Cardiac muscle cell (in vitro differentiated cells and primary cell): Measurements from ENCODE around the gene INPP5F. TPM values are rescaled to one million over a fixed set of nuclear protein-coding genes. Genes with fewer than 3 reads are reported as not detected.
"Not testable (repeated sequence)": the region's sequence is repeated elsewhere in the genome, so short reads cannot be mapped to it uniquely, and the experiment has no call there.

Source experiments
- DNase-seq, 2 donors: peaks; one replicate each; pipeline versions ENCODE4 v3.0.0 to v3.0.0-alpha.2; 2010 to 2017; ENCODE audit warnings: low read depth in 1 of 2, low spot score in 1 of 2
- H3K27ac ChIP-seq: fragments of 200-600 bp; sonication (generic); 2 replicates; pipeline ENCODE4 v1.5.1; 2016
- H3K27me3 ChIP-seq: fragments of 200-600 bp; sonication (generic); 2 replicates; pipeline ENCODE4 v1.6.0; 2016; ENCODE audit warnings: control low read depth
- H3K36me3 ChIP-seq: fragments of 200-600 bp; sonication (generic); 2 replicates; pipeline ENCODE4 v1.5.1; 2016; ENCODE audit warnings: control low read depth
- H3K4me1 ChIP-seq: fragments of 200-600 bp; sonication (generic); 2 replicates; pipeline ENCODE4 v1.8.1; 2017; ENCODE audit warnings: low read depth, mild to moderate bottlenecking, mixed run types
- H3K4me3 ChIP-seq: fragments of 200-600 bp; sonication (generic); 2 replicates; pipeline ENCODE4 v1.5.1; 2016; ENCODE audit warnings: mild to moderate bottlenecking
- H3K9me3 ChIP-seq: fragments of 200-600 bp; sonication (generic); 2 replicates; pipeline ENCODE4 v1.5.1; 2017; ENCODE audit warnings: low read depth, mild to moderate bottlenecking, control low read depth
- polyA plus RNA-seq: library from polyadenylated mRNA; unstranded; fragments of >200 nt; fragmentation: Nextera tagmentation; extraction: Ambion mirVana; gene quantifications from 2 replicates; pipeline ENCODE4 v1.2.1, GENCODE V29; 2016
- total RNA-seq: library from RNA; depleted of rRNA; stranded (reverse); fragments of >200 nt; gene quantifications from 2 replicates; pipeline ENCODE4 v1.2.3, GENCODE V29; 2016
- TF ChIP-seq, protein P1 (sequence below): IDR thresholded peaks from 2 replicates; pipeline ENCODE4 v1.5.1; 2012; ENCODE audit warnings: low read depth, mild to moderate bottlenecking, low read length

The INPP5F gene
- total and polyA plus RNA-seq, 2 experiments from 2014 or later: 10.2 to 15.7 TPM

GRCh38 chr10:119782981-119783664, 57.3 kb downstream of the INPP5F start:
- Histone ChIP-seq H3K27ac (no peak overlapping the region), H3K27me3 (no peaks in the 10 kb centered on the region), H3K4me1 (peaks cover 15% of the 10 kb centered on the region), H3K9me3 (no peaks in the 10 kb centered on the region), H3K4me3 (no peak overlapping the region), H3K36me3 (no peaks in the 10 kb centered on the region)
- DNase-seq: no peak
- TF ChIP-seq, protein P1, sequence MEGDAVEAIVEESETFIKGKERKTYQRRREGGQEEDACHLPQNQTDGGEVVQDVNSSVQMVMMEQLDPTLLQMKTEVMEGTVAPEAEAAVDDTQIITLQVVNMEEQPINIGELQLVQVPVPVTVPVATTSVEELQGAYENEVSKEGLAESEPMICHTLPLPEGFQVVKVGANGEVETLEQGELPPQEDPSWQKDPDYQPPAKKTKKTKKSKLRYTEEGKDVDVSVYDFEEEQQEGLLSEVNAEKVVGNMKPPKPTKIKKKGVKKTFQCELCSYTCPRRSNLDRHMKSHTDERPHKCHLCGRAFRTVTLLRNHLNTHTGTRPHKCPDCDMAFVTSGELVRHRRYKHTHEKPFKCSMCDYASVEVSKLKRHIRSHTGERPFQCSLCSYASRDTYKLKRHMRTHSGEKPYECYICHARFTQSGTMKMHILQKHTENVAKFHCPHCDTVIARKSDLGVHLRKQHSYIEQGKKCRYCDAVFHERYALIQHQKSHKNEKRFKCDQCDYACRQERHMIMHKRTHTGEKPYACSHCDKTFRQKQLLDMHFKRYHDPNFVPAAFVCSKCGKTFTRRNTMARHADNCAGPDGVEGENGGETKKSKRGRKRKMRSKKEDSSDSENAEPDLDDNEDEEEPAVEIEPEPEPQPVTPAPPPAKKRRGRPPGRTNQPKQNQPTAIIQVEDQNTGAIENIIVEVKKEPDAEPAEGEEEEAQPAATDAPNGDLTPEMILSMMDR: no peak

- no peaks in the 10 kb centered on the region for H3K36me3 ChIP-seq
- DNase-seq: no peak
- H3K4me1 ChIP-seq: peaks cover 15% of the 10 kb centered on the region
- no peaks in the 10 kb centered on the region for H3K9me3 ChIP-seq
- no peaks in the 10 kb centered on the region for H3K27me3 ChIP-seq
- H3K27ac ChIP-seq: no peak overlapping the region
- no peak overlapping the region for H3K4me3 ChIP-seq
- TF ChIP-seq, protein P1: no peak
Observed at GRCh38 chr10:119783665-119784027, 57.8 kb downstream of the INPP5F start.

- TF ChIP-seq, protein P1: no peak
- Histone ChIP-seq H3K4me3 (no peak overlapping the region), H3K4me1 (peaks cover 15% of the 10 kb centered on the region), H3K27ac (no peak overlapping the region), H3K27me3 (no peaks in the 10 kb centered on the region), H3K36me3 (no peaks in the 10 kb centered on the region), H3K9me3 (no peaks in the 10 kb centered on the region)
- peak in 1 of 2 donors; percentile 10 for DNase-seq
Observed at GRCh38 chr10:119784340-119785067, 58.7 kb downstream of the INPP5F start.

- Histone ChIP-seq H3K27ac (peak overlapping the region; percentile 78), H3K27me3 (no peaks in the 10 kb centered on the region), H3K36me3 (no peaks in the 10 kb centered on the region), H3K4me3 (no peak overlapping the region), H3K9me3 (no peaks in the 10 kb centered on the region), H3K4me1 (peaks cover 15% of the 10 kb centered on the region)
- peak; percentile 61 to 85 for DNase-seq
- TF ChIP-seq, protein P1: no peak
Observed at GRCh38 chr10:119786117-119786769, 60.4 kb downstream of the INPP5F start.

- not testable (repeated sequence) for H3K9me3 ChIP-seq, H3K4me3 ChIP-seq, H3K36me3 ChIP-seq, H3K27me3 ChIP-seq, H3K27ac ChIP-seq, H3K4me1 ChIP-seq, DNase-seq
Observed at GRCh38 chr10:119795101-119795500, 69.3 kb downstream of the INPP5F start.

- Histone ChIP-seq H3K36me3 (no peaks in the 10 kb centered on the region), H3K27ac (no peak overlapping the region), H3K9me3 (no peaks in the 10 kb centered on the region), H3K4me3 (no peak overlapping the region), H3K4me1 (peaks cover 4% of the 10 kb centered on the region), H3K27me3 (no peaks in the 10 kb centered on the region)
- TF ChIP-seq, protein P1: no peak
- DNase-seq: no peak
Observed at GRCh38 chr10:119796039-119796438, 70.2 kb downstream of the INPP5F start.
